ENCODE measurements around the gene BMP7.
"Not testable (repeated sequence)": the region's sequence is repeated elsewhere in the genome, so short reads cannot be mapped to it uniquely, and the experiment has no call there.

BMP7 gene

GRCh38 chr20:57287007-57287880 is 20.8 kb upstream of the BMP7 start:
- no peak for DNase-seq

DNA sequence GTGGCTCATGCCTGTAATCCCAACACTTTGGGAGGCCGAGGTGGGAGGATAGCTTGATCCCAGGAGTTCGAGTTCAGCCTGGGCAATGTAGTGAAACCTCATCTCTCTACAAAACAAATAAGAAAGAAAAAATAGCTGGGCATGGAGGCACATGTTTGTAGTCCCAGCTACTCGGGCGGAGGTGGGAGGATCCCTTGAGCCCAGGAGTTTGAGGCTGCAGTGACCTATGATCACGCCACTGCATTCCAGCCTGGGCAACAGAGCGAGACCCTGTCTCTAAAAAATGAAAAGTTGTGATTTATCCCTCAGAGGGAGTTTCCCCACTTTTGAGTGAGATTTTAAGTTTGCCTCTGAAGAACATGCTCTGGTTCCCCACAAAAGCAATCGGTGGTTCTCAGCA is 17.4 kb upstream of the BMP7 start:
- no peak for DNase-seq

DNA sequence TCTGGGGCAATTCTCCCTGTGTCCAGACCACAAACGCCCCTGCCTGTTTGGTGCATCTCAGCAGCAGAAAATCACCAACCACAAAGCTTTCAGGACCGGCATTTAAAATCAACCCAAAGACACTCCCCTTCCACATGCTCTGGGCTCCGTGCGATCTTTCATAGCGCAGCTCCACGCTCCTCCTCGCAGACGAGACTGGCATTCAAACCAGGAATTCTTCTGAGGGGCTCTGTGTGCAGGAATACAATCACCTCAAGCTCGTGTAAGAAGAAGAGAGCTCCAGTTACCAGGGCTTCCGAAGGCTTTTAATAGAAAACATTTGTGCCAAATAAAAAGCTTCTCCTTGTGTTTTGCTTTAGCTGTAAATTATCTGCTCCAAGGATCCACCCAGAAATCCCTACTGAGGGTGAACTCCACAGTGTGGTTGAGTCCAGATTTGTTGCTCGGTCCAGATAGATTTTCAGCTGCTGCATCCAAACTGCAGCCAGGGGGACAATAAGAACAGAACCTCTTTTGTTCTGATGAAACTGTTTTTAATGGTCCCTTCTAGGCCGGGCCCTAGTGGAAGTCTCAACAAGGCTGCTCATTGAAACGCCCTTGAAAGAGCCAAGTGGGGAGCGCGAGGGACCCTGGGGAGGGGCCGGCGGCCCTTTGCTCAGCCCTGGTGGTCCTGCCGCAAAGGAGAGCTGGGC is 16.4 kb upstream of the BMP7 start:
- DNase-seq: no peak

GRCh38 chr20:57281900-57282299 is 15.5 kb upstream of the BMP7 start:
- no peak for DNase-seq

DNA sequence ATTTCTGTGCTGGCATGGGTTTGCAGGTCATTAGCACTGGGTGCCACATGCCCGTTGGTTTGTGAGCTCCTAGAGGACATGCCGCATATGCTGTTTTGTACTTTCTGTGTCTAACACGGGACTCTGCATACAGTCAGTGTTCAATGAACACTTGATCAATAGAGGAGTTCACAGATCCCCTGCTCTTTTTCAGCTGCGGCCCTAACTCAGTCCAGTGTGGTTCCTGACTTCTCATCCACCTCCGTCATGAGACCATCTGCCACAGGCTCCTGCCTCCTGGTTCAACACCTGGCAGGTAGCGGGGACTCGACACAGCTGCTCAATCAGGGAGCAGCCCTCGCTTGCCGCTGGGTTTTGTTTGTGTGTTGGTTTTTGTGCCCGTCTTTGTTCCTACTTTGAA is 13.8 kb upstream of the BMP7 start:
- no peak for DNase-seq

- DNase-seq: not testable (repeated sequence)
Measured at GRCh38 chr20:57279548-57279947, 13.1 kb upstream of the BMP7 start.

- DNase-seq: no peak
Measured at GRCh38 chr20:57278457-57278856, 12.0 kb upstream of the BMP7 start.

- no peak for DNase-seq
Measured at GRCh38 chr20:57277398-57278105, 11.1 kb upstream of the BMP7 start.

GRCh38 chr20:57276221-57276620 is 9.8 kb upstream of the BMP7 start:
- no peak for DNase-seq

DNA sequence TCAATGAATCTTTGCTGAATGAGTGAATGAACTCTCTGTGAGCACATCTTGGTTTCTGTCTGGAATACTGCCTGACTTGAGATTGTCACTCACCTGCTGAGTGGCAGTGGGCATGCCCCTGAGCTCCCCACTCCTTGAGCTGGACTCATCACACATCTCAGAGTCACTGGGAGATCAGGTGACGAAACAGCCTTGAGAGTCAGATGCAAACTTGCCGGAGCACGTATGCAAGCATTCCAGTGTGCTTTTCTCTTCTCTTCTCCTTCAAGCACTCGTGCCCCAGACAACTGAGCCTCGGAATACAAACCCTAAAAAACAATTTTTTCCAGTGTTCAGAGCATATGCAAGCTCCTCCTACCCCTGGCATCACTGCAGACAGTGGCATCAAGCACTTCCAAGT is 9.4 kb upstream of the BMP7 start:
- no peak for DNase-seq

- DNase-seq: no peak
Measured at GRCh38 chr20:57275334-57275733, 8.9 kb upstream of the BMP7 start.

DNA sequence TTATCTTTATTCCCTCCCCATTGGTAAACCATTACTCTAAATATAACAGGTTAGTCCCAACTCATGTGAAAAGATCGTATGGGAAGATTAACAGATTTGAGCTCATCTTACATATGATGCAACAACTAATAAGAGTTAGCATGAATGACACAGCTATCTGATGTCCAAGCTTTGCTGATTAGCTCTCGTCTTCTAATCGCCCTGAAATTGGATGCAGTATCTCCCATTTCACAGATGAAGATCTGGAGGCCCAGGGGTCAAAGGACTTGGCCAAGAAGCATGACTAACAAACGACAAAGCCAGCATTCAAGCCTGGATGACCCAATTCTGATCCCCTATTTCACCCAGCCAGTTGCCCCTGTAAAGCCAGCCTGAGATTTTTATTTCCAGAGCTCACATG is 8.4 kb upstream of the BMP7 start:
- no peak for DNase-seq

GRCh38 chr20:57274299-57274698 is 7.9 kb upstream of the BMP7 start:
- DNase-seq: no peak

DNA sequence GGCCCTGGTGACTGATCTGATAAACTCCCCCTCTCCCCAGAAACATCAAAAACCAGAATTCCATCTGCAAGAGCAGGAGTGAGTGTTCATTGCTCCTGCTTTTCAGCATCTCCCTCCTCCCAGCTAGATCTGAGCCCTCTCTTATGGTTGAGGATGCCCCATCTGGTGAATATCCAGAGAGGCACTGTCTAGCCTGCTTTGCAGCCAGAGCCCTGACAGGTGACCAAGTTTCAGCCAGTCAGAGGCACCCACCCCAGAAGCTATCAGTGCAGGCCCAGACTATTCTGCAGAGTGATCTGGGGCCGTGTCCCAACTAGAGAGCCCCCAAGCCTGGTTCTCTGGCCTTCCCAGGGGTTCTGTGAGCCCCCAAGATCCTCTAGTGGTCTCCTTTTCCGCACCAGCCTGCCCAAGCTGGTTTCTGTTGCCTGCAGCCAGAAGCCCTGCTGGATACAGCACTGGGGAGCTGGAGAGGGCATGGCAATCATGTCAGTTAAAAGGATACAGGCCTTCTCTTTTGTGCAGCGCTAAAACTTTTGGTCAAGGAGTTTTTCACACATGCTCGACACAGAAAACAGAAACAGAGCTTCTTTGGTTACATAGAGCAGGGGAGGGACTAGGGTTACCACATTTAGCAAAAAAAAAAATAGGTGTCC is 6.6 kb upstream of the BMP7 start:
- DNase-seq: no peak

DNA sequence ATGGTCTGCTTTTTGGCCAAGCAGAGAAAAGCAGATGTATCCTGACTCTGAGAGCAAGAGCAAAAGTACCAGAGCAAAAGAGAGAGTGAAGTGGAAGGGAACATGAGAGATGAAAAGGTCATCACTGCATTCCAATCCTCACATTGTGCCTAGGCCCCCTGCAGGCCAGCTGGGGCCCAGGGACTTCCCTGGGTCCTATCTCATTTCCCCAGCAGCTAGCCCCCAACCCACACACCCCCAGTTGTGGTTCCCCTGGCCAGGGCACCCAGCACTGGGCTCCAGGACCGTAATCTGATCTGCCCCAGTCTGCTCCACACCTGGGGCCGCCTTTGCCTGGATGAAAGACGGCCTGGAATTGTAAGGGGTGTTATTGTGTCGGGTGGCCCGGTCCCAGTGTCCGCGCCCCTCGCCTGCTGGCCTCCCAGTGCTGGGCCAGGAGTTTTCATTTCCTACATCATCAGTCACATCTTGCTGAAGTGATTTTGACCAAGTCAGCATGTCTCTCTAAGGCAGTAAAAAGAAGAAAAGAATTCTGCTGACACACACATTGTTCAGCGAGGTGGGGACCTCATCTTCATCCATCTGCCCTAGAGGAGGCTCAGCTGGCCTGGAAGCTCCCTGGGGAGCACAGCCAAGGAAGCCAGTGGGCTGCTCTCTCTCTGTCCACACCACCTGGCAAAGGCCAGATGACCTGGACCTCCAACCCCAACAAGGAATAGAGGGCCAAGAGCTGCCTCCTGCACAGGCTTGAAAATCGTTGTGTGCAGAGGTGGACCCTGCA is 4.0 kb upstream of the BMP7 start:
- no peak for DNase-seq

DNA sequence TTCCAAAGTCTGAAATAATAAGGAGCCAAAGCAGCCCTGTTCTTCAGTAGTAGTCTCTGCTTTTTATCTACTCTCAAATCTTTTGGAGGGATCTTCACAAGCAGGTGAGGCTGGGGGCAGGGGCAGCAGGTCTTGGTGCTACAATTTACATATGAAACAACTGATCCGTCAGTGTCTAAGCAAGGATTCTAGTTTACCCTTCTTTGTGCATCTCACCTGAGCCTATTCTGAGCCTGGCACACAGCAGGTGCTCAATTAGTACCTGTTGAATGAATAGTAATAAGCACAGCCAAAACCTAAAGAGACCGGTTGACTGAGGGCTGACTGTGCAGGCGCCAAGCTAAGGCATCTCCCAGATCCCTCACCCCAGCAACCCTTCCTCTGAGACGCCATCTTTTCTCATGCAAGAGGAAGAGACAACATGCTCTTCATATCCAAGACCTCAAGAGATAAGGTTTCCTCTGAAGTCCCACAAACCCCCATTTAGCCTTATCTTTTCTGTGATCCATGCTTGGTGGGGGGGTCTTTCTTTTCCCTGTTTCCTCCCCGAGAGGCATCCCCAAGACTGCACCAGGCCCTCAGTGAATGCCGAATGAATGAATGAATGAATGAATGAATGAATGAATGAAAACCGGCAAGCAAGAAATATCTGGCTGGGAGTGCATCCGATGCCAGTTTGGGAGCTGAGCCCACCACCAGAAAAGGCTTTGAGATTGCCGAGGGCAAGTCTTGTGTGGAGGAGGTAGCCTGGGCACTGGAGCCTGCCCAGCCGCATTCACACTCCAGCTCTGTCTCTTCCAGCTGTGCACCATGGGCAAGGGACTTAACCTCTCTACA is 2.9 kb upstream of the BMP7 start:
- DNase-seq: no peak

GRCh38 chr20:57268399-57269076 is 2.1 kb upstream of the BMP7 start:
- no peak for DNase-seq

- DNase-seq: no peak
Measured at GRCh38 chr20:57267158-57267821, 849 bp upstream of the BMP7 start.

GRCh38 chr20:57265997-57266290 is 497 bp downstream of the BMP7 start:
- no peak for DNase-seq

DNA sequence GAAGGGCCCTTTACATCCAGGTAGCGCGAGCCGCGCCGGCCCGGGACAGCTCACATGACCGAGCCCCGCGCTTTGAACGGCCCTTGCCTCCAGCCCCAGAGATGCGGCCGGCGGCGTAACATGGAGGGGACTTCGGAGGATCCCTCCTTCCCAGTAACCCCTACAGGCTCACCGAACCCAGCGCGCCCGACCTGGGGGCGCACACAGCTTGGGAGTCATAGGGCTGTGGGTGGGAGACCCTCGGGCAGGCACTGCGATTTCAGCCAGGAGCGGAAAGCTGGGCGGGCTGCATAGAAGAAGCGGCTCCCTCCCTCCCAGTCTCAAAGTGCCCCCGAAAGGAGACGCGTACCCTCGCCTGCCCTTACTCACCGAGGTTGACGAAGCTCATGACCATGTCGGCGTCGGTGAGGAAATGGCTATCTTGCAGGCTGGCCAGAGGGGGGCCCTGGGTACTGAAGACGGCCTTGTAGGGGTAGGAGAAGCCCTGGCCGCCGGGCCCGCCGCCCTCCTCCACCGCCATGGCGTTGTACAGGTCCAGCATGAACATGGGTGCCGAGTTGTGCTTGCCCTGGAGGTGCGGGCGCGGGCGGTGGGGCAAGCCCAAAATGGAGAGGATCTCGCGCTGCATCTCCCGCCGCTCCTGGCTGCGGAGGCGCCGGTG is 975 bp downstream of the BMP7 start:
- no peak for DNase-seq

All from activated CD4-positive, CD25-positive, alpha-beta regulatory T cell treated with anti-CD3 and anti-CD28 coated beads, Interleukin-2, amount 50 U/mL, for 72 hours (primary cell).